Ishikawa (cell line): ENCODE results near the gene PROCA1.

Experiments
- CEBPB ChIP-seq: IDR thresholded peaks from 2 replicates; pipeline ENCODE4 v1.6.1; 2012
- CREB1 ChIP-seq: IDR thresholded peaks from 2 replicates; pipeline ENCODE4 v1.6.1; 2012; ENCODE audit warnings: low read depth
- EGR1 ChIP-seq: IDR thresholded peaks from 2 replicates; pipeline ENCODE4 v1.6.1; 2012
- EP300 ChIP-seq: IDR thresholded peaks from 2 replicates; pipeline ENCODE4 v1.6.1; 2012; ENCODE audit warnings: borderline replicate concordance
- FOXM1 ChIP-seq: IDR thresholded peaks from 2 replicates; pipeline ENCODE4 v1.6.1; 2012; ENCODE audit warnings: low read depth, borderline replicate concordance
- MAX ChIP-seq: IDR thresholded peaks from 2 replicates; pipeline ENCODE4 v1.6.1; 2012
- NFIC ChIP-seq: IDR thresholded peaks from 2 replicates; pipeline ENCODE4 v1.6.1; 2012
- RAD21 ChIP-seq: IDR thresholded peaks from 2 replicates; pipeline ENCODE4 v1.6.1; 2012; ENCODE audit warnings: low read depth
- REST ChIP-seq: IDR thresholded peaks from 2 replicates; pipeline ENCODE4 v1.6.1; 2012; ENCODE audit warnings: low read depth, mild to moderate bottlenecking
- TCF12 ChIP-seq: IDR thresholded peaks from 2 replicates; pipeline ENCODE4 v1.6.1; 2012; ENCODE audit warnings: low read depth
- USF1 ChIP-seq: IDR thresholded peaks from 2 replicates; pipeline ENCODE4 v1.6.1; 2012
- ZBTB7A ChIP-seq: IDR thresholded peaks from 2 replicates; pipeline ENCODE4 v1.6.1; 2012; ENCODE audit warnings: low read depth

- TF ChIP-seq EP300 (no peak), ZBTB7A (no peak), RAD21 (no peak), MAX (no peak), CREB1 (no peak), USF1 (no peak), EGR1 (no peak), TCF12 (no peak), FOXM1 (no peak), CEBPB (no peak), REST (no peak), NFIC (no peak)
These were observed 8.9 kb downstream of the PROCA1 start for GRCh38 chr17:28702752-28703150.
